H9 (cell line): ENCODE measurements around the gene KIF5A. TPM values are rescaled to one million over a fixed set of nuclear protein-coding genes. Genes with fewer than 3 reads are reported as not detected.

Source experiments
- DNase-seq: peaks from one replicate; pipeline ENCODE4 v3.0.0-alpha.2; 2017
- H2AFZ ChIP-seq: one replicate; pipeline ENCODE4 v1.6.1; 2013; ENCODE audit warnings: mild to moderate bottlenecking, low read length, control low read depth, moderate library complexity
- H2AK5ac ChIP-seq: 2 replicates; pipeline ENCODE4 v1.6.1; 2013; ENCODE audit warnings: low read length, control low read depth, mixed read lengths; ENCODE audit not compliant: insufficient read length
- H2BK120ac ChIP-seq: one replicate; pipeline ENCODE4 v1.6.1; 2013; ENCODE audit warnings: low read depth, mild to moderate bottlenecking, low read length, control low read depth, inconsistent platforms; ENCODE audit not compliant: poor library complexity, severe bottlenecking
- H2BK12ac ChIP-seq: 2 replicates; pipeline ENCODE4 v1.6.1; 2013; ENCODE audit warnings: low read length, control low read depth, mixed read lengths, low read depth; ENCODE audit not compliant: insufficient read length
- H2BK15ac ChIP-seq: 2 replicates; pipeline ENCODE4 v1.6.1; 2013; ENCODE audit warnings: low read depth, low read length, control low read depth
- H2BK20ac ChIP-seq: one replicate; pipeline ENCODE4 v1.6.1; 2013; ENCODE audit warnings: low read depth, mild to moderate bottlenecking, low read length, control low read depth, inconsistent platforms; ENCODE audit not compliant: poor library complexity, severe bottlenecking
- H2BK5ac ChIP-seq: 2 replicates; pipeline ENCODE4 v1.6.1; 2013; ENCODE audit warnings: low read length, control low read depth, mixed read lengths; ENCODE audit not compliant: insufficient read length
- H3K14ac ChIP-seq: 2 replicates; pipeline ENCODE4 v1.6.1; 2013; ENCODE audit warnings: low read length, control low read depth; ENCODE audit not compliant: insufficient read depth
- H3K18ac ChIP-seq: 2 replicates; pipeline ENCODE4 v1.6.1; 2013; ENCODE audit warnings: low read depth, mild to moderate bottlenecking, mixed read lengths, low read length, control low read depth; ENCODE audit not compliant: insufficient read length
- H3K23ac ChIP-seq: 2 replicates; pipeline ENCODE4 v1.6.1; 2013; ENCODE audit warnings: low read length, control low read depth, mixed read lengths, low read depth; ENCODE audit not compliant: insufficient read length
- H3K23me2 ChIP-seq: 2 replicates; pipeline ENCODE4 v1.6.1; 2013; ENCODE audit warnings: low read depth, mild to moderate bottlenecking, mixed read lengths, low read length, control low read depth; ENCODE audit not compliant: insufficient read length, poor library complexity, severe bottlenecking
- H3K27ac ChIP-seq: 2 replicates; pipeline ENCODE4 v1.5.1; 2013; ENCODE audit warnings: low read length, control low read depth, mixed read lengths, low read depth; ENCODE audit not compliant: insufficient read length
- H3K27me3 ChIP-seq: 2 replicates; pipeline ENCODE4 v1.6.1; 2013; ENCODE audit warnings: low read length, control low read depth, inconsistent platforms; ENCODE audit not compliant: insufficient read depth
- H3K4ac ChIP-seq: 2 replicates; pipeline ENCODE4 v1.6.1; 2013; ENCODE audit warnings: low read depth, mild to moderate bottlenecking, control low read depth, inconsistent platforms, low read length, moderate library complexity
- H3K4me1 ChIP-seq: 2 replicates; pipeline ENCODE4 v1.6.1; 2013; ENCODE audit warnings: low read length, control low read depth, inconsistent platforms; ENCODE audit not compliant: insufficient read depth
- H3K4me2 ChIP-seq: 2 replicates; pipeline ENCODE4 v1.6.1; 2013; ENCODE audit warnings: low read length, control low read depth, mixed read lengths; ENCODE audit not compliant: insufficient read length, insufficient read depth
- H3K56ac ChIP-seq: 2 replicates; pipeline ENCODE4 v1.6.1; 2013; ENCODE audit warnings: low read depth, mild to moderate bottlenecking, mixed read lengths, low read length, control low read depth; ENCODE audit not compliant: insufficient read length
- H3K79me1 ChIP-seq: 2 replicates; pipeline ENCODE4 v1.6.1; 2013; ENCODE audit warnings: low read depth, mild to moderate bottlenecking, moderate library complexity, low read length, control low read depth, inconsistent platforms; ENCODE audit not compliant: insufficient read depth, poor library complexity, severe bottlenecking
- H3K79me2 ChIP-seq: 2 replicates; pipeline ENCODE4 v1.6.1; 2013; ENCODE audit warnings: low read length, control low read depth, inconsistent platforms; ENCODE audit not compliant: insufficient read depth
- H3K9ac ChIP-seq: 2 replicates; pipeline ENCODE4 v1.6.1; 2013; ENCODE audit warnings: low read length, control low read depth, mixed read lengths; ENCODE audit not compliant: insufficient read length; ENCODE audit errors: extremely low read depth
- H3K9me3 ChIP-seq: one replicate; pipeline ENCODE4 v1.6.1; 2013; ENCODE audit warnings: low read depth, low read length, inconsistent platforms; ENCODE audit not compliant: control insufficient read depth
- H3T11ph ChIP-seq: one replicate; pipeline ENCODE4 v1.6.1; 2013; ENCODE audit warnings: mild to moderate bottlenecking, low read length, control low read depth, inconsistent platforms
- H4K20me1 ChIP-seq: one replicate; pipeline ENCODE4 v1.6.1; 2013; ENCODE audit not compliant: control insufficient read depth, insufficient read length, insufficient read depth
- H4K5ac ChIP-seq: 2 replicates; pipeline ENCODE4 v1.6.1; 2013; ENCODE audit warnings: low read depth, mild to moderate bottlenecking, mixed read lengths, low read length, control low read depth; ENCODE audit not compliant: insufficient read length
- H4K8ac ChIP-seq: replicated peaks from 2 replicates; pipeline ENCODE4 v1.6.1; 2013; ENCODE audit warnings: low read length, control low read depth, mixed read lengths, low read depth; ENCODE audit not compliant: insufficient read length
- H4K91ac ChIP-seq: 2 replicates; pipeline ENCODE4 v1.6.1; 2013; ENCODE audit warnings: low read depth, mild to moderate bottlenecking, moderate library complexity, mixed read lengths, low read length, control low read depth; ENCODE audit not compliant: insufficient read length
- H3K27ac Mint-ChIP-seq, 3 experiments: 2 replicates in 2 of 3; 3 replicates in 1 of 3; pipeline ENCODE4 v1.8.0; 2020 to 2021; ENCODE audit warnings: mixed read lengths in 3 of 3, mild to moderate bottlenecking in 1 of 3, moderate library complexity in 1 of 3
- H3K27me3 Mint-ChIP-seq: 2 replicates; pipeline ENCODE4 v1.8.0; 2021; ENCODE audit warnings: low read depth, mild to moderate bottlenecking, moderate library complexity, mixed read lengths
- H3K36me3 Mint-ChIP-seq, 3 experiments: 2 replicates in 2 of 3; 3 replicates in 1 of 3; pipeline ENCODE4 v1.8.0; 2020 to 2021; ENCODE audit warnings: low read depth in 3 of 3, mixed read lengths in 3 of 3; ENCODE audit not compliant: insufficient read depth in 1 of 3
- H3K4me1 Mint-ChIP-seq, 2 experiments: 2 replicates each; pipeline ENCODE4 v1.8.0; 2020; ENCODE audit warnings: mixed read lengths in 2 of 2
- H3K4me3 Mint-ChIP-seq, 2 experiments: 2 replicates in 1 of 2; 3 replicates in 1 of 2; pipeline ENCODE4 v1.8.0; 2020 to 2021; ENCODE audit warnings: mild to moderate bottlenecking in 2 of 2, mixed read lengths in 2 of 2, moderate library complexity in 1 of 2
- H3K9me3 Mint-ChIP-seq, 2 experiments: 2 replicates in 1 of 2; 3 replicates in 1 of 2; pipeline ENCODE4 v1.8.0; 2020; ENCODE audit warnings: mild to moderate bottlenecking in 2 of 2, mixed read lengths in 2 of 2, moderate library complexity in 1 of 2
- WGBS: extraction: QIAGEN DNeasy Blood & Tissue Kit; methylation state at CpG from one replicate; pipeline ENCODE4 v1.1.7; 2013; ENCODE audit warnings: missing lambda C conversion rate, low lambda C conversion rate, mixed read lengths; ENCODE audit not compliant: insufficient read length; ENCODE audit errors: extremely low coverage; 5-methylcytosine and 5-hydroxymethylcytosine counted together
- total RNA-seq: library from RNA; stranded (reverse); gene quantifications from 2 replicates; pipeline ENCODE4 v1.2.1, GENCODE V29; 2021
- TF ChIP-seq, protein P1 (sequence below): fragments of 200-600 bp; sonication (generic); conservative IDR thresholded peaks from 3 replicates; pipeline ENCODE4 v1.8.0; 2021; ENCODE audit warnings: antibody characterized with exemption, mild to moderate bottlenecking

The KIF5A gene
- total RNA-seq, 1 experiment from 2014 or later, result 18.5 TPM

DNA sequence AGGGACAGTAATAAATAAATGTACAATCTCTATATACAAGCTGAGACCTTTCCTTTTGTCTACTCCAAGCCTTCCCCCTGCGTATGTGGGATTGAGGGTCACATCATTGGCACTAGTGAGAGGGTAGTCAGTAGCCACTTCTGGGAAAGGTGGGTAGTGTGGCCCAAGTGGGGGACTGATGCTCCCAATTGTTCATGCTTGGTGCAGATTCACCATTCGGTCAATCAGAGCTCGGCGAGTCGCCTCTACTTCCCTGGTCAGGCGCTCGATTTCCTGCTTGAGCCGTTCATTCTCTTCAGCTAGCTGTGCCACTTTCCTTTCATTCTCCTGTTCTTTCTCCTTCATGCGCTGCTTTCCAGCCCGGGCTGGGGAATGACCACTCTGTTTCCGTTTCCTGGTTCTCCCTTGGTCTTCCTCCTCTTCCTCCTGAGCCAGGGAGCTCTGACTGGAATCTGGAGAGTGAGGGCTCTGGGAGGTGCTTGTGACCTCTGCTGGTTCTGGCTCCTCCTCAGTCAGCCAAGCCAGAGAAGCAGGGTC is 33.2 kb upstream of the KIF5A start:
- Histone ChIP-seq H2BK5ac (no peak overlapping the region), H3K27ac (no peak overlapping the region), H4K5ac (no peak overlapping the region), H3K4ac (no peak overlapping the region), H3K27me3 (no peaks in the 10 kb centered on the region), H3K4me1 (peaks cover 3% of the 10 kb centered on the region; the same call in 1 of the 2 replicates), H2BK20ac (no peak overlapping the region), H2BK12ac (no peak overlapping the region), H4K91ac (no peak overlapping the region), H2AFZ (no peak overlapping the region), H2AK5ac (no peak overlapping the region), H3K56ac (no peak overlapping the region), H2BK120ac (no peak overlapping the region), H3K4me2 (no peak overlapping the region), H3T11ph (no peak overlapping the region), H3K23me2 (peaks cover 11% of the 10 kb centered on the region), H3K79me1 (no peaks in the 10 kb centered on the region), H3K9me3 (no peaks in the 10 kb centered on the region), H2BK15ac (no peak overlapping the region), H3K79me2 (0 out of 2 replicates have a peak, but pooled peaks cover 1% of the 10 kb centered on the region), H4K8ac (no peak overlapping the region), H4K20me1 (no peaks in the 10 kb centered on the region), H3K14ac (no peak overlapping the region), H3K18ac (no peak overlapping the region), H3K23ac (no peak overlapping the region), H3K9ac (no peak overlapping the region)
- no peak for DNase-seq
- H3K36me3 Mint-ChIP-seq, result peaks cover 61 to 77% (median 73%) of the 10 kb centered on the region in 3 experiments
- H3K9me3 Mint-ChIP-seq, result no peaks in the 10 kb centered on the region
- TF ChIP-seq, protein P1, sequence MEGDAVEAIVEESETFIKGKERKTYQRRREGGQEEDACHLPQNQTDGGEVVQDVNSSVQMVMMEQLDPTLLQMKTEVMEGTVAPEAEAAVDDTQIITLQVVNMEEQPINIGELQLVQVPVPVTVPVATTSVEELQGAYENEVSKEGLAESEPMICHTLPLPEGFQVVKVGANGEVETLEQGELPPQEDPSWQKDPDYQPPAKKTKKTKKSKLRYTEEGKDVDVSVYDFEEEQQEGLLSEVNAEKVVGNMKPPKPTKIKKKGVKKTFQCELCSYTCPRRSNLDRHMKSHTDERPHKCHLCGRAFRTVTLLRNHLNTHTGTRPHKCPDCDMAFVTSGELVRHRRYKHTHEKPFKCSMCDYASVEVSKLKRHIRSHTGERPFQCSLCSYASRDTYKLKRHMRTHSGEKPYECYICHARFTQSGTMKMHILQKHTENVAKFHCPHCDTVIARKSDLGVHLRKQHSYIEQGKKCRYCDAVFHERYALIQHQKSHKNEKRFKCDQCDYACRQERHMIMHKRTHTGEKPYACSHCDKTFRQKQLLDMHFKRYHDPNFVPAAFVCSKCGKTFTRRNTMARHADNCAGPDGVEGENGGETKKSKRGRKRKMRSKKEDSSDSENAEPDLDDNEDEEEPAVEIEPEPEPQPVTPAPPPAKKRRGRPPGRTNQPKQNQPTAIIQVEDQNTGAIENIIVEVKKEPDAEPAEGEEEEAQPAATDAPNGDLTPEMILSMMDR, result no peak
- peaks cover 18 to 25% of the 10 kb centered on the region in 2 experiments for H3K4me1 Mint-ChIP-seq
- no peak overlapping the region for H3K4me3 Mint-ChIP-seq
- peak overlapping the region; percentile 29 to 87 (median 53); a peak in 5 of 7 replicates for H3K27ac Mint-ChIP-seq
- H3K27me3 Mint-ChIP-seq, result peaks cover 2% of the 10 kb centered on the region; the same call in 1 of the 2 replicates
- no CpG with 5 or more reads among the region's 11 CpGs for WGBS
